GM23338 (cell line): ENCODE data around the gene SEMA5A. TPM values are rescaled to one million over a fixed set of nuclear protein-coding genes. Genes with fewer than 3 reads are reported as not detected.

Experiments
- EZH2 ChIP-seq: fragments of 200-600 bp; sonication (generic); IDR thresholded peaks from one replicate; pipeline ENCODE4 v1.8.0; 2017; ENCODE audit warnings: antibody characterized with exemption, mild to moderate bottlenecking, low read depth; ENCODE audit not compliant: unreplicated experiment
- JUNB ChIP-seq: IDR thresholded peaks from one replicate; pipeline ENCODE4 v1.6.1; 2016; ENCODE audit warnings: antibody characterized with exemption; ENCODE audit not compliant: unreplicated experiment
- NANOG ChIP-seq: IDR thresholded peaks from 2 replicates; pipeline ENCODE4 v1.6.1; 2016; ENCODE audit warnings: antibody characterized with exemption, borderline replicate concordance
- polyA plus RNA-seq: library from polyadenylated mRNA; unstranded; fragments of >200 nt; fragmentation: Nextera tagmentation; extraction: Ambion mirVana; gene quantifications from 2 replicates; pipeline ENCODE4 v1.2.1, GENCODE V29; 2016
- total RNA-seq: library from RNA; depleted of rRNA; stranded (reverse); fragments of >200 nt; shearing (Covaris generic); gene quantifications from 2 replicates; pipeline ENCODE4 v1.2.3, GENCODE V29; 2014
- TF ChIP-seq, protein P1 (sequence below): fragments of 250-450 bp; sonication (Bioruptor Pico); IDR thresholded peaks from 2 replicates; pipeline ENCODE4 v1.5.0; 2020; ENCODE audit warnings: mild to moderate bottlenecking, moderate library complexity
- TF ChIP-seq, protein P2 (sequence below), 2 experiments: fragments of 200-600 bp in 1 of 2; sonication (generic) in 1 of 2; conservative IDR thresholded peaks; 2 replicates each; pipeline versions ENCODE4 v1.5.1 to v1.6.1; 2016 to 2017; ENCODE audit warnings: antibody characterized with exemption in 2 of 2, low read depth in 2 of 2, mild to moderate bottlenecking in 2 of 2, moderate library complexity in 1 of 2
- TF ChIP-seq, protein P3 (sequence below): IDR thresholded peaks from one replicate; pipeline ENCODE4 v1.6.1; 2018; ENCODE audit warnings: antibody characterized with exemption; ENCODE audit not compliant: unreplicated experiment
- TF ChIP-seq, protein P4 (sequence below): IDR thresholded peaks from 2 replicates; pipeline ENCODE4 v1.6.1; 2016; ENCODE audit warnings: antibody characterized with exemption

SEMA5A gene
- total and polyA plus RNA-seq, 2 experiments from 2014 or later: 2.1 to 8.1 TPM

DNA sequence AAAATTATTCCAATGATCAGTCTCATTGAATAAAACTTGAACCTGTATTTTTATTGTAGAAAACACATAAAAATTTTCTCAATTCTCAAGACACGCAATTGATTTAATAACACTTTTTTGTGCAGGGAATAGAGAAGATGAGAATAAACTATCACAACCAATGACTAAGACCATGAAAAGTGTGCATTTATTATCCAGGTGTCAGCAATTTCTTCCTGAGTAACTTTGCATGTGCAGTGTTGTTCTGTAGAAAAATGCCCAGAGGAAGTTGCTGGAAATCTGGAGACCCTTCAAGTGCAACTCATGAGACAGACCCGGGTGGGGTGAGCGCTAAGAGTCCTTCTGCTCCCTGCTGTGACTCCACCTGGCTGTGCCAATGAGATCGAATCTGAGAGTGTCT, 405.7 kb downstream of the SEMA5A start (continued):
- TF ChIP-seq, protein P1, sequence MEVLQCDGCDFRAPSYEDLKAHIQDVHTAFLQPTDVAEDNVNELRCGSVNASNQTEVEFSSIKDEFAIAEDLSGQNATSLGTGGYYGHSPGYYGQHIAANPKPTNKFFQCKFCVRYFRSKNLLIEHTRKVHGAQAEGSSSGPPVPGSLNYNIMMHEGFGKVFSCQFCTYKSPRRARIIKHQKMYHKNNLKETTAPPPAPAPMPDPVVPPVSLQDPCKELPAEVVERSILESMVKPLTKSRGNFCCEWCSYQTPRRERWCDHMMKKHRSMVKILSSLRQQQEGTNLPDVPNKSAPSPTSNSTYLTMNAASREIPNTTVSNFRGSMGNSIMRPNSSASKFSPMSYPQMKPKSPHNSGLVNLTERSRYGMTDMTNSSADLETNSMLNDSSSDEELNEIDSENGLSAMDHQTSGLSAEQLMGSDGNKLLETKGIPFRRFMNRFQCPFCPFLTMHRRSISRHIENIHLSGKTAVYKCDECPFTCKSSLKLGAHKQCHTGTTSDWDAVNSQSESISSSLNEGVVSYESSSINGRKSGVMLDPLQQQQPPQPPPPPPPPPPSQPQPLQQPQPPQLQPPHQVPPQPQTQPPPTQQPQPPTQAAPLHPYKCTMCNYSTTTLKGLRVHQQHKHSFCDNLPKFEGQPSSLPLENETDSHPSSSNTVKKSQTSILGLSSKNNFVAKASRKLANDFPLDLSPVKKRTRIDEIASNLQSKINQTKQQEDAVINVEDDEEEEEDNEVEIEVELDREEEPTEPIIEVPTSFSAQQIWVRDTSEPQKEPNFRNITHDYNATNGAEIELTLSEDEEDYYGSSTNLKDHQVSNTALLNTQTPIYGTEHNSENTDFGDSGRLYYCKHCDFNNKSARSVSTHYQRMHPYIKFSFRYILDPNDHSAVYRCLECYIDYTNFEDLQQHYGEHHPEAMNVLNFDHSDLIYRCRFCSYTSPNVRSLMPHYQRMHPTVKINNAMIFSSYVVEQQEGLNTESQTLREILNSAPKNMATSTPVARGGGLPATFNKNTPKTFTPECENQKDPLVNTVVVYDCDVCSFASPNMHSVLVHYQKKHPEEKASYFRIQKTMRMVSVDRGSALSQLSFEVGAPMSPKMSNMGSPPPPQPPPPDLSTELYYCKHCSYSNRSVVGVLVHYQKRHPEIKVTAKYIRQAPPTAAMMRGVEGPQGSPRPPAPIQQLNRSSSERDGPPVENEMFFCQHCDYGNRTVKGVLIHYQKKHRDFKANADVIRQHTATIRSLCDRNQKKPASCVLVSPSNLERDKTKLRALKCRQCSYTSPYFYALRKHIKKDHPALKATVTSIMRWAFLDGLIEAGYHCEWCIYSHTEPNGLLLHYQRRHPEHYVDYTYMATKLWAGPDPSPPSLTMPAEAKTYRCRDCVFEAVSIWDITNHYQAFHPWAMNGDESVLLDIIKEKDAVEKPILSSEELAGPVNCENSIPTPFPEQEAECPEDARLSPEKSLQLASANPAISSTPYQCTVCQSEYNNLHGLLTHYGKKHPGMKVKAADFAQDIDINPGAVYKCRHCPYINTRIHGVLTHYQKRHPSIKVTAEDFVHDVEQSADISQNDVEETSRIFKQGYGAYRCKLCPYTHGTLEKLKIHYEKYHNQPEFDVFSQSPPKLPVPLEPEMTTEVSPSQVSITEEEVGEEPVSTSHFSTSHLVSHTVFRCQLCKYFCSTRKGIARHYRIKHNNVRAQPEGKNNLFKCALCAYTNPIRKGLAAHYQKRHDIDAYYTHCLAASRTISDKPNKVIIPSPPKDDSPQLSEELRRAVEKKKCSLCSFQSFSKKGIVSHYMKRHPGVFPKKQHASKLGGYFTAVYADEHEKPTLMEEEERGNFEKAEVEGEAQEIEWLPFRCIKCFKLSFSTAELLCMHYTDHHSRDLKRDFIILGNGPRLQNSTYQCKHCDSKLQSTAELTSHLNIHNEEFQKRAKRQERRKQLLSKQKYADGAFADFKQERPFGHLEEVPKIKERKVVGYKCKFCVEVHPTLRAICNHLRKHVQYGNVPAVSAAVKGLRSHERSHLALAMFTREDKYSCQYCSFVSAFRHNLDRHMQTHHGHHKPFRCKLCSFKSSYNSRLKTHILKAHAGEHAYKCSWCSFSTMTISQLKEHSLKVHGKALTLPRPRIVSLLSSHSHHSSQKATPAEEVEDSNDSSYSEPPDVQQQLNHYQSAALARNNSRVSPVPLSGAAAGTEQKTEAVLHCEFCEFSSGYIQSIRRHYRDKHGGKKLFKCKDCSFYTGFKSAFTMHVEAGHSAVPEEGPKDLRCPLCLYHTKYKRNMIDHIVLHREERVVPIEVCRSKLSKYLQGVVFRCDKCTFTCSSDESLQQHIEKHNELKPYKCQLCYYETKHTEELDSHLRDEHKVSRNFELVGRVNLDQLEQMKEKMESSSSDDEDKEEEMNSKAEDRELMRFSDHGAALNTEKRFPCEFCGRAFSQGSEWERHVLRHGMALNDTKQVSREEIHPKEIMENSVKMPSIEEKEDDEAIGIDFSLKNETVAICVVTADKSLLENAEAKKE: no peak
- no peak for TF ChIP-seq NANOG
- TF ChIP-seq, protein P2, sequence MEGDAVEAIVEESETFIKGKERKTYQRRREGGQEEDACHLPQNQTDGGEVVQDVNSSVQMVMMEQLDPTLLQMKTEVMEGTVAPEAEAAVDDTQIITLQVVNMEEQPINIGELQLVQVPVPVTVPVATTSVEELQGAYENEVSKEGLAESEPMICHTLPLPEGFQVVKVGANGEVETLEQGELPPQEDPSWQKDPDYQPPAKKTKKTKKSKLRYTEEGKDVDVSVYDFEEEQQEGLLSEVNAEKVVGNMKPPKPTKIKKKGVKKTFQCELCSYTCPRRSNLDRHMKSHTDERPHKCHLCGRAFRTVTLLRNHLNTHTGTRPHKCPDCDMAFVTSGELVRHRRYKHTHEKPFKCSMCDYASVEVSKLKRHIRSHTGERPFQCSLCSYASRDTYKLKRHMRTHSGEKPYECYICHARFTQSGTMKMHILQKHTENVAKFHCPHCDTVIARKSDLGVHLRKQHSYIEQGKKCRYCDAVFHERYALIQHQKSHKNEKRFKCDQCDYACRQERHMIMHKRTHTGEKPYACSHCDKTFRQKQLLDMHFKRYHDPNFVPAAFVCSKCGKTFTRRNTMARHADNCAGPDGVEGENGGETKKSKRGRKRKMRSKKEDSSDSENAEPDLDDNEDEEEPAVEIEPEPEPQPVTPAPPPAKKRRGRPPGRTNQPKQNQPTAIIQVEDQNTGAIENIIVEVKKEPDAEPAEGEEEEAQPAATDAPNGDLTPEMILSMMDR (conservative IDR thresholded peaks at IDR 0.05; ENCODE audit: low read depth in 2 of 2): no peak
- no peak for TF ChIP-seq JUNB
- TF ChIP-seq, protein P3, sequence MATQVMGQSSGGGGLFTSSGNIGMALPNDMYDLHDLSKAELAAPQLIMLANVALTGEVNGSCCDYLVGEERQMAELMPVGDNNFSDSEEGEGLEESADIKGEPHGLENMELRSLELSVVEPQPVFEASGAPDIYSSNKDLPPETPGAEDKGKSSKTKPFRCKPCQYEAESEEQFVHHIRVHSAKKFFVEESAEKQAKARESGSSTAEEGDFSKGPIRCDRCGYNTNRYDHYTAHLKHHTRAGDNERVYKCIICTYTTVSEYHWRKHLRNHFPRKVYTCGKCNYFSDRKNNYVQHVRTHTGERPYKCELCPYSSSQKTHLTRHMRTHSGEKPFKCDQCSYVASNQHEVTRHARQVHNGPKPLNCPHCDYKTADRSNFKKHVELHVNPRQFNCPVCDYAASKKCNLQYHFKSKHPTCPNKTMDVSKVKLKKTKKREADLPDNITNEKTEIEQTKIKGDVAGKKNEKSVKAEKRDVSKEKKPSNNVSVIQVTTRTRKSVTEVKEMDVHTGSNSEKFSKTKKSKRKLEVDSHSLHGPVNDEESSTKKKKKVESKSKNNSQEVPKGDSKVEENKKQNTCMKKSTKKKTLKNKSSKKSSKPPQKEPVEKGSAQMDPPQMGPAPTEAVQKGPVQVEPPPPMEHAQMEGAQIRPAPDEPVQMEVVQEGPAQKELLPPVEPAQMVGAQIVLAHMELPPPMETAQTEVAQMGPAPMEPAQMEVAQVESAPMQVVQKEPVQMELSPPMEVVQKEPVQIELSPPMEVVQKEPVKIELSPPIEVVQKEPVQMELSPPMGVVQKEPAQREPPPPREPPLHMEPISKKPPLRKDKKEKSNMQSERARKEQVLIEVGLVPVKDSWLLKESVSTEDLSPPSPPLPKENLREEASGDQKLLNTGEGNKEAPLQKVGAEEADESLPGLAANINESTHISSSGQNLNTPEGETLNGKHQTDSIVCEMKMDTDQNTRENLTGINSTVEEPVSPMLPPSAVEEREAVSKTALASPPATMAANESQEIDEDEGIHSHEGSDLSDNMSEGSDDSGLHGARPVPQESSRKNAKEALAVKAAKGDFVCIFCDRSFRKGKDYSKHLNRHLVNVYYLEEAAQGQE: no peak
- TF ChIP-seq EZH2: no peak
- TF ChIP-seq, protein P4, sequence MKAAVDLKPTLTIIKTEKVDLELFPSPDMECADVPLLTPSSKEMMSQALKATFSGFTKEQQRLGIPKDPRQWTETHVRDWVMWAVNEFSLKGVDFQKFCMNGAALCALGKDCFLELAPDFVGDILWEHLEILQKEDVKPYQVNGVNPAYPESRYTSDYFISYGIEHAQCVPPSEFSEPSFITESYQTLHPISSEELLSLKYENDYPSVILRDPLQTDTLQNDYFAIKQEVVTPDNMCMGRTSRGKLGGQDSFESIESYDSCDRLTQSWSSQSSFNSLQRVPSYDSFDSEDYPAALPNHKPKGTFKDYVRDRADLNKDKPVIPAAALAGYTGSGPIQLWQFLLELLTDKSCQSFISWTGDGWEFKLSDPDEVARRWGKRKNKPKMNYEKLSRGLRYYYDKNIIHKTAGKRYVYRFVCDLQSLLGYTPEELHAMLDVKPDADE: no peak
